HepG2 (cell line): ENCODE data around the gene SALL4. TPM values are rescaled to one million over a fixed set of nuclear protein-coding genes. Genes with fewer than 3 reads are reported as not detected.

Experiments
- ATAC-seq: fragments of 200-7000 bp; cut with Tn5 transposase; 3 replicates; pipeline ENCODE4 v1.9.1; 2020; ENCODE audit warnings: mild to moderate bottlenecking, moderate library complexity
- BruUV-seq: library from RNA; stranded (reverse); fragments of 400-500 nt; replicated peaks from 2 replicates; lab custom pipeline; 2021; lab: Mats Ljungman, UMichigan
- CTCF ChIA-PET: fragments of 300-600 bp; formaldehyde crosslinking; extraction: SDS; loops from one replicate; lab custom pipeline; 2021; ENCODE audit warnings: low total read pairs, inconsistent platforms, low intra/inter-chr PET ratio; lab: Yijun Ruan, JAX
- POLR2A ChIA-PET: fragments of 350-600 bp; sonication (Branson Sonifier 250); formaldehyde crosslinking; loops from one replicate; lab custom pipeline; 2020; ENCODE audit warnings: antibody characterized with exemption, inconsistent platforms; lab: Yijun Ruan, JAX
- DNase-seq: peaks from one replicate; pipeline ENCODE4 v3.0.0-alpha.2; 2015; ENCODE audit warnings: low spot score
- FAIRE-seq: peaks from 3 replicates; lab custom pipeline; 2011; peaks lifted over from hg19 to GRCh38; lab: Jason Lieb, UNC
- H2AFZ ChIP-seq: one replicate; pipeline ENCODE4 v1.6.1; 2011; ENCODE audit warnings: low read length, inconsistent platforms
- H3K27ac ChIP-seq: fragments of 300-600 bp; 3 replicates; pipeline ENCODE4 v1.8.0; 2011; ENCODE audit warnings: mixed run types, mild to moderate bottlenecking, mixed read lengths, low read length, inconsistent platforms; ENCODE audit not compliant: insufficient read depth; ENCODE audit errors: extremely low read length
- H3K27me3 ChIP-seq, 2 experiments: fragments of 200-600 bp in 1 of 2; 2 replicates in 1 of 2; 3 replicates in 1 of 2; pipeline versions ENCODE4 v1.6.0 to v1.8.0; 2011; ENCODE audit warnings: low read length in 2 of 2, mild to moderate bottlenecking in 2 of 2, moderate library complexity in 2 of 2, inconsistent platforms in 1 of 2; ENCODE audit not compliant: insufficient read depth in 2 of 2, control insufficient read depth in 1 of 2
- H3K36me3 ChIP-seq, 2 experiments: fragments of 200-600 bp in 1 of 2; replicated peaks in 1 of 2; 2 replicates in 1 of 2; 3 replicates in 1 of 2; pipeline versions ENCODE4 v1.5.1 to v1.8.0; 2011; ENCODE audit warnings: low read length in 2 of 2, inconsistent platforms in 1 of 2; ENCODE audit not compliant: insufficient read depth in 2 of 2, control insufficient read depth in 1 of 2
- H3K4me1 ChIP-seq: 2 replicates; pipeline ENCODE4 v1.5.1; 2012; ENCODE audit warnings: low read length, inconsistent platforms; ENCODE audit not compliant: insufficient read depth
- H3K4me2 ChIP-seq: 2 replicates; pipeline ENCODE4 v1.6.0; 2011; ENCODE audit warnings: low read depth, low read length, inconsistent platforms
- H3K4me3 ChIP-seq, 3 experiments: fragments of 200-600 bp in 1 of 3; sonication (generic), shearing (Covaris generic) in 1 of 3; replicated peaks in 1 of 3; 2 replicates each; pipeline ENCODE4 v1.5.1; 2011 to 2016; ENCODE audit warnings: low read length in 3 of 3, inconsistent platforms in 2 of 3, low read depth in 2 of 3, mild to moderate bottlenecking in 2 of 3, control low read depth in 1 of 3, mixed read lengths in 1 of 3; ENCODE audit not compliant: insufficient read depth in 1 of 3
- H3K79me2 ChIP-seq: one replicate; pipeline ENCODE4 v1.6.1; 2011; ENCODE audit warnings: low read length, inconsistent platforms; ENCODE audit not compliant: insufficient read depth
- H3K9ac ChIP-seq: 2 replicates; pipeline ENCODE4 v1.6.0; 2011; ENCODE audit warnings: mild to moderate bottlenecking, low read depth, low read length, inconsistent platforms; ENCODE audit not compliant: insufficient read depth
- H3K9me3 ChIP-seq: 2 replicates; pipeline ENCODE4 v1.5.1; 2012; ENCODE audit warnings: mild to moderate bottlenecking, low read length
- H4K20me1 ChIP-seq: 2 replicates; pipeline ENCODE4 v1.6.0; 2011; ENCODE audit warnings: inconsistent platforms, mild to moderate bottlenecking, low read length, moderate library complexity; ENCODE audit not compliant: insufficient read depth
- ATF7 ChIP-seq, 2 experiments: fragments of 450-650 bp in 1 of 2; sonication (generic) in 1 of 2; formaldehyde crosslinking in 1 of 2; IDR thresholded peaks; 2 replicates each; pipeline versions ENCODE4 v1.4.0 to v1.6.1; 2016 to 2020; ENCODE audit warnings: antibody characterized with exemption in 1 of 2, mild to moderate bottlenecking in 1 of 2, missing genetic modification reagents in 1 of 2
- CBX1 ChIP-seq: IDR thresholded peaks from one replicate; pipeline ENCODE4 v1.6.1; 2016; ENCODE audit warnings: antibody characterized with exemption, low read depth
- CREB1 ChIP-seq, 2 experiments: fragments of 450-650 bp in 1 of 2; IDR thresholded peaks; 2 replicates each; pipeline ENCODE4 v1.6.1; 2016 to 2017; ENCODE audit warnings: control low read depth in 1 of 2, mild to moderate bottlenecking in 1 of 2, missing compliant biosample characterization in 1 of 2, missing genetic modification characterization in 1 of 2
- NFE2 ChIP-seq: sonication (generic); formaldehyde crosslinking; IDR thresholded peaks from 2 replicates; pipeline ENCODE4 v1.4.0; 2020; ENCODE audit warnings: missing genetic modification reagents
- WGBS: methylation state at CpG from one replicate; pipeline ENCODE4 v1.1.6; 2017; ENCODE audit warnings: low lambda C conversion rate; 5-methylcytosine and 5-hydroxymethylcytosine counted together
- in situ Hi-C: cut with HindIII; loops from 2 replicates; pipeline ENCODE4 v1.10.0; 2017; ENCODE audit warnings: low pct_unique_long_range_greater_than_20kb; ENCODE audit not compliant: extremely low pct_ligation_motif_present
- intact Hi-C: fragments of 100-400 bp; cut with micrococcal nuclease; formaldehyde crosslinking; loops from one replicate; pipeline ENCODE4 v1.10.0; 2022; ENCODE audit not compliant: unreplicated experiment
- polyA plus RNA-seq, 8 experiments: library from polyadenylated mRNA; depleted of rRNA in 3 of 8; stranded (reverse) in 7 of 8; unstranded in 1 of 8; fragments of >200 nt; fragmentation: Illumina TruSeq in 4 of 8; extraction: Trizol in 4 of 8; gene quantifications; 2 replicates each; pipeline versions ENCODE4 v1.2.1 to v1.2.3, GENCODE V29; 2011 to 2016; ENCODE audit warnings: low read depth in 4 of 8, missing spikeins in 1 of 8, mixed read lengths in 1 of 8; ENCODE audit not compliant: insufficient read depth in 1 of 8
- total RNA-seq, 5 experiments: library from RNA; depleted of rRNA; stranded (reverse); fragments of >200 nt; fragmentation: Illumina TruSeq; extraction: Trizol; gene quantifications; 2 replicates each; pipeline ENCODE4 v1.2.3, GENCODE V29; 2016; ENCODE audit warnings: low read depth in 1 of 5
- TF ChIP-seq, protein P1 (sequence below): sonication (generic); formaldehyde crosslinking; IDR thresholded peaks from 2 replicates; pipeline ENCODE4 v1.4.0; 2020; ENCODE audit warnings: low read depth, missing genetic modification reagents
- TF ChIP-seq, protein P2 (sequence below): sonication (generic); formaldehyde crosslinking; IDR thresholded peaks from 2 replicates; pipeline ENCODE4 v1.5.0; 2020; ENCODE audit warnings: mild to moderate bottlenecking, missing genetic modification reagents
- TF ChIP-seq, protein P3 (sequence below): sonication (generic); formaldehyde crosslinking; IDR thresholded peaks from 2 replicates; pipeline ENCODE4 v1.4.0; 2020; ENCODE audit warnings: missing genetic modification reagents

SALL4 gene
- total and polyA plus RNA-seq, 2 of the 13 experiments (the other 11 are each of a cell fraction or from before 2014, with no cell fraction given), result 0.33 to 1.8 TPM

DNA sequence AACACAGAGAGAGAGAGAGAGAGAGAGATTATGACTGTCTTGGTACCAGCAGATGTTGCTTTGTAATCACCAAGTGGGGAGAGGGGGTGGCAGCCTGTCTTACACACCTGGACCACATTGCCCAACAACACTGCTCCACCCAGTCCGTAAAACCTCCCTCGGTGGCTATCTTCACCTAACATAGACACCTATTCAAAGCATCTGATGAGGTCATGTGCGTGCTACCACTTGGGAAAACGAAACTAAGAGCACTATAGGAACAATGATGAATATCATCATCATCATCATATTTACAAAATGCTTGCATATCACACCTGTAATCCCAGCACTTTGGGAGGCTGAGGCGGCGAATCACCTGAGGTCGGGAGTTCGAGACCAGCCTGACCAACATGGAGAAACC lies 24.1 kb upstream of the SALL4 start:
- no peaks in the 10 kb centered on the region for H3K79me2 ChIP-seq
- no TSS peak for BruUV-seq
- H3K9me3 ChIP-seq, result no peaks in the 10 kb centered on the region
- in situ Hi-C loops (no loop called here), intact Hi-C loops (no loop called here)
- no peak overlapping the region for H3K4me3 ChIP-seq
- POLR2A ChIA-PET, result no interaction called here
- no peak for DNase-seq
- no peak overlapping the region for H2AFZ ChIP-seq
- H3K27me3 ChIP-seq, result 0 out of 5 replicates have a peak, but pooled peaks cover 0 to 4% of the 10 kb centered on the region in 2 experiments
- H3K4me1 ChIP-seq, result 0 out of 2 replicates have a peak, but pooled peaks cover 7% of the 10 kb centered on the region
- no peak overlapping the region for H3K9ac ChIP-seq
- no peaks in the 10 kb centered on the region for H4K20me1 ChIP-seq
- H3K27ac ChIP-seq, result no peak overlapping the region
- 46% methylated on average over 8 of the region's 8 CpGs for WGBS
- ATAC-seq, result no peak
- no peak for FAIRE-seq
- no peaks in the 10 kb centered on the region for H3K36me3 ChIP-seq
- TF ChIP-seq CBX1 (no peak), NFE2 (CRISPR knock-in tag) (no peak), ATF7 (IDR thresholded peaks at IDR 0.05) (peak; percentile 40; the same call in 1 of the 2 replicates), ATF7 (CRISPR knock-in tag; IDR thresholded peaks at IDR 0.05) (no peak), CREB1 (IDR thresholded peaks at IDR 0.05) (peak; percentile 57), CREB1 (CRISPR knock-in tag; IDR thresholded peaks at IDR 0.05) (no peak)
- TF ChIP-seq, protein P1, sequence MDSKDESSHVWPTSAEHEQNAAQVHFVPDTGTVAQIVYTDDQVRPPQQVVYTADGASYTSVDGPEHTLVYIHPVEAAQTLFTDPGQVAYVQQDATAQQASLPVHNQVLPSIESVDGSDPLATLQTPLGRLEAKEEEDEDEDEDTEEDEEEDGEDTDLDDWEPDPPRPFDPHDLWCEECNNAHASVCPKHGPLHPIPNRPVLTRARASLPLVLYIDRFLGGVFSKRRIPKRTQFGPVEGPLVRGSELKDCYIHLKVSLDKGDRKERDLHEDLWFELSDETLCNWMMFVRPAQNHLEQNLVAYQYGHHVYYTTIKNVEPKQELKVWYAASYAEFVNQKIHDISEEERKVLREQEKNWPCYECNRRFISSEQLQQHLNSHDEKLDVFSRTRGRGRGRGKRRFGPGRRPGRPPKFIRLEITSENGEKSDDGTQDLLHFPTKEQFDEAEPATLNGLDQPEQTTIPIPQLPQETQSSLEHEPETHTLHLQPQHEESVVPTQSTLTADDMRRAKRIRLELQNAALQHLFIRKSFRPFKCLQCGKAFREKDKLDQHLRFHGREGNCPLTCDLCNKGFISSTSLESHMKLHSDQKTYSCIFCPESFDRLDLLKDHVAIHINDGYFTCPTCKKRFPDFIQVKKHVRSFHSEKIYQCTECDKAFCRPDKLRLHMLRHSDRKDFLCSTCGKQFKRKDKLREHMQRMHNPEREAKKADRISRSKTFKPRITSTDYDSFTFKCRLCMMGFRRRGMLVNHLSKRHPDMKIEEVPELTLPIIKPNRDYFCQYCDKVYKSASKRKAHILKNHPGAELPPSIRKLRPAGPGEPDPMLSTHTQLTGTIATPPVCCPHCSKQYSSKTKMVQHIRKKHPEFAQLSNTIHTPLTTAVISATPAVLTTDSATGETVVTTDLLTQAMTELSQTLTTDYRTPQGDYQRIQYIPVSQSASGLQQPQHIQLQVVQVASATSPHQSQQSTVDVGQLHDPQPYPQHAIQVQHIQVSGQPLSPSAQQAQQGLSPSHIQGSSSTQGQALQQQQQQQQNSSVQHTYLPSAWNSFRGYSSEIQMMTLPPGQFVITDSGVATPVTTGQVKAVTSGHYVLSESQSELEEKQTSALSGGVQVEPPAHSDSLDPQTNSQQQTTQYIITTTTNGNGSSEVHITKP (CRISPR knock-in tag), result no peak
- TF ChIP-seq, protein P2, sequence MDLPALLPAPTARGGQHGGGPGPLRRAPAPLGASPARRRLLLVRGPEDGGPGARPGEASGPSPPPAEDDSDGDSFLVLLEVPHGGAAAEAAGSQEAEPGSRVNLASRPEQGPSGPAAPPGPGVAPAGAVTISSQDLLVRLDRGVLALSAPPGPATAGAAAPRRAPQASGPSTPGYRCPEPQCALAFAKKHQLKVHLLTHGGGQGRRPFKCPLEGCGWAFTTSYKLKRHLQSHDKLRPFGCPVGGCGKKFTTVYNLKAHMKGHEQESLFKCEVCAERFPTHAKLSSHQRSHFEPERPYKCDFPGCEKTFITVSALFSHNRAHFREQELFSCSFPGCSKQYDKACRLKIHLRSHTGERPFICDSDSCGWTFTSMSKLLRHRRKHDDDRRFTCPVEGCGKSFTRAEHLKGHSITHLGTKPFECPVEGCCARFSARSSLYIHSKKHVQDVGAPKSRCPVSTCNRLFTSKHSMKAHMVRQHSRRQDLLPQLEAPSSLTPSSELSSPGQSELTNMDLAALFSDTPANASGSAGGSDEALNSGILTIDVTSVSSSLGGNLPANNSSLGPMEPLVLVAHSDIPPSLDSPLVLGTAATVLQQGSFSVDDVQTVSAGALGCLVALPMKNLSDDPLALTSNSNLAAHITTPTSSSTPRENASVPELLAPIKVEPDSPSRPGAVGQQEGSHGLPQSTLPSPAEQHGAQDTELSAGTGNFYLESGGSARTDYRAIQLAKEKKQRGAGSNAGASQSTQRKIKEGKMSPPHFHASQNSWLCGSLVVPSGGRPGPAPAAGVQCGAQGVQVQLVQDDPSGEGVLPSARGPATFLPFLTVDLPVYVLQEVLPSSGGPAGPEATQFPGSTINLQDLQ, result no peak
- TF ChIP-seq, protein P3, sequence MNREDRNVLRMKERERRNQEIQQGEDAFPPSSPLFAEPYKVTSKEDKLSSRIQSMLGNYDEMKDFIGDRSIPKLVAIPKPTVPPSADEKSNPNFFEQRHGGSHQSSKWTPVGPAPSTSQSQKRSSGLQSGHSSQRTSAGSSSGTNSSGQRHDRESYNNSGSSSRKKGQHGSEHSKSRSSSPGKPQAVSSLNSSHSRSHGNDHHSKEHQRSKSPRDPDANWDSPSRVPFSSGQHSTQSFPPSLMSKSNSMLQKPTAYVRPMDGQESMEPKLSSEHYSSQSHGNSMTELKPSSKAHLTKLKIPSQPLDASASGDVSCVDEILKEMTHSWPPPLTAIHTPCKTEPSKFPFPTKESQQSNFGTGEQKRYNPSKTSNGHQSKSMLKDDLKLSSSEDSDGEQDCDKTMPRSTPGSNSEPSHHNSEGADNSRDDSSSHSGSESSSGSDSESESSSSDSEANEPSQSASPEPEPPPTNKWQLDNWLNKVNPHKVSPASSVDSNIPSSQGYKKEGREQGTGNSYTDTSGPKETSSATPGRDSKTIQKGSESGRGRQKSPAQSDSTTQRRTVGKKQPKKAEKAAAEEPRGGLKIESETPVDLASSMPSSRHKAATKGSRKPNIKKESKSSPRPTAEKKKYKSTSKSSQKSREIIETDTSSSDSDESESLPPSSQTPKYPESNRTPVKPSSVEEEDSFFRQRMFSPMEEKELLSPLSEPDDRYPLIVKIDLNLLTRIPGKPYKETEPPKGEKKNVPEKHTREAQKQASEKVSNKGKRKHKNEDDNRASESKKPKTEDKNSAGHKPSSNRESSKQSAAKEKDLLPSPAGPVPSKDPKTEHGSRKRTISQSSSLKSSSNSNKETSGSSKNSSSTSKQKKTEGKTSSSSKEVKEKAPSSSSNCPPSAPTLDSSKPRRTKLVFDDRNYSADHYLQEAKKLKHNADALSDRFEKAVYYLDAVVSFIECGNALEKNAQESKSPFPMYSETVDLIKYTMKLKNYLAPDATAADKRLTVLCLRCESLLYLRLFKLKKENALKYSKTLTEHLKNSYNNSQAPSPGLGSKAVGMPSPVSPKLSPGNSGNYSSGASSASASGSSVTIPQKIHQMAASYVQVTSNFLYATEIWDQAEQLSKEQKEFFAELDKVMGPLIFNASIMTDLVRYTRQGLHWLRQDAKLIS (CRISPR knock-in tag), result no peak
- H3K4me2 ChIP-seq, result no peak overlapping the region
- CTCF ChIA-PET, result no interaction called here
